Effector memory CD4-positive, alpha-beta T cell (primary cell): ENCODE results near the gene DNAH8.

Experiments
- DNase-seq, 3 donors: peaks; one replicate each; pipeline ENCODE4 v3.0.0-alpha.2; 2020
- H3K27ac ChIP-seq: 2 replicates; pipeline ENCODE4 v1.7.0; 2013; ENCODE audit warnings: mild to moderate bottlenecking, low read length, moderate library complexity; ENCODE audit not compliant: insufficient read depth, poor library complexity, severe bottlenecking
- H3K27me3 ChIP-seq: replicated peaks from 2 replicates; pipeline ENCODE4 v1.7.0; 2013; ENCODE audit warnings: mild to moderate bottlenecking, low read length; ENCODE audit not compliant: insufficient read depth, control insufficient read depth, poor library complexity, severe bottlenecking
- H3K36me3 ChIP-seq: 2 replicates; pipeline ENCODE4 v1.7.0; 2013; ENCODE audit warnings: mild to moderate bottlenecking, low read length, moderate library complexity; ENCODE audit not compliant: control insufficient read depth, insufficient read depth
- H3K4me1 ChIP-seq: 2 replicates; pipeline ENCODE4 v1.7.0; 2013; ENCODE audit warnings: low read length, mild to moderate bottlenecking; ENCODE audit not compliant: control insufficient read depth, insufficient read depth, poor library complexity, severe bottlenecking
- H3K4me3 ChIP-seq: 2 replicates; pipeline ENCODE4 v1.7.0; 2013; ENCODE audit warnings: low read length, low read depth, mild to moderate bottlenecking; ENCODE audit not compliant: insufficient read depth, poor library complexity, severe bottlenecking
- H3K9me3 ChIP-seq: 2 replicates; pipeline ENCODE4 v1.7.0; 2013; ENCODE audit warnings: mild to moderate bottlenecking, low read length, moderate library complexity; ENCODE audit not compliant: control insufficient read depth

DNAH8 gene

DNA sequence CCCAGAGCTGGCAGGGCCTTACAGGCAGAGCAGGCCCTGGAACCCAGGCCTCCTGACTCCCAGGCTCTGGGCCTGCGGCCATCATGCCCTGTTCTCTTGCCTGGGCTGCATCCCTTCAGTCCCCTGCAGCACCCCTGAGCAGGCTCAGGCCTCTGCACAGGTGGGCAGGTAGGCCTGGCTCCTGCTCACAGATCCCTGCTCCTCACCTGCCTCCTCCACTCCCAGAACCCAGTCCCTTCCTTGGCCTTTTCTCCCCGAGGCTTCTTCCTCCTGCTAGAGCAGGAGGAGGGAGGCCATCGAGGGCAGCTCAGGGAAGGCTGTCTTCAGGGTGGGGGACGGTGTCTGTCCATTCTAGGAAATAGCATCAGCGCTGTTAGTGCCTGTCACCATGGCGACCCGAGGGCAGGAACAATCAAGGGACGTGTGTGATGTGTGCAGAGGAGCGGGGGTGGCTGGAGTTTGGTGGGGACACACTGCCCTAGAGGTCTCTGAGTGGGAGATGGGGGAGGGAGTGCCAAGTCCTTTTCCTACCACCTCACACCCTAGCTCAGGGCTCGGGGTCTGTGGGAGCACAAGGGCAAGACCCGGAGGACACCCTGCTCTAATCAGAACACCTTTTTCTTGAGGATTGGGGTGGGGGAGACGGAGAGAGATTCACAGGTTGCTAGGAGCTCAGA, 360.0 kb downstream of the DNAH8 start:
- no peaks in the 10 kb centered on the region for H3K4me1 ChIP-seq
- no peaks in the 10 kb centered on the region for H3K36me3 ChIP-seq
- H3K4me3 ChIP-seq = no peak overlapping the region
- H3K27ac ChIP-seq = no peak overlapping the region
- H3K27me3 ChIP-seq = no peaks in the 10 kb centered on the region
- DNase-seq = no peak
- no peaks in the 10 kb centered on the region for H3K9me3 ChIP-seq

DNA sequence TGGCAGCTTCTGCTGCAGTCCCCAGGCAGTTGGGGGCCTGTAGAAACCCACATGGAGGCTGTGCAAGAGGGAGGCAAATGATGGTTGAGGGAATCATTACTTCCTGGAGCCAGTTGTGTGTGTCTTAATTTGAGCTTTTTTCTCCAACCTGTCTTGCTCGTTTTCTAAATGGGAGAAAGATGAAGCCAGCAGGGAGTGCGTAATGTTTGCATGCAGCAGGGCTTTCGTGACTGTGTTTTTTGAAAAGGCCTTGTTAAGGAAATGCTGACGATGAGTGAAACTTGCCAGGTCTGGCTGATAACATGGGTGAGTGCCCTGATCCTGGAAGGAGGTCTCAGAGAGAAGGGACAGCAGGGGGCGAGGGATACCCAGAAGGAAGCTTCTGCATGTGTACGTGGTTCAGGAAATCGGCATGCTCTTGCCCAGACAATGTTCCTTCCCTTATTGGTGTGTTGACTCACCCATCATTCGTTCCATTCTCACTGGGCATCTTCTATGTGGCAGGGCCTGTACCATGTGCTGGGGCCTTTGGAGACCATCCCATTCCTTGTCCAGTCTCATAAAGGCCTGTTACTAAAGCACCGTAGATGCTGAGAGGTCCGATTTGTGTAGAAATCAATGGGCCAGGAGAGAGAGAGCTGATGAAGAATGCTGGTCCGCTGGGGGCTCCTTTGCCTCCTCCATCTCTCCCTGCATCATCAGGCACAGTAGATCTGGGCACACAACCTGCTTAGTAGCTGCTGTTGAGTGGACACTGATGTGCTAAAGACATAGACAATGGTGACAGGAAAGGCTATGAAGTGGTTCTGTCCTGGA, 360.9 kb downstream of the DNAH8 start:
- H3K4me3 ChIP-seq = no peak overlapping the region
- H3K9me3 ChIP-seq = no peaks in the 10 kb centered on the region

DNA sequence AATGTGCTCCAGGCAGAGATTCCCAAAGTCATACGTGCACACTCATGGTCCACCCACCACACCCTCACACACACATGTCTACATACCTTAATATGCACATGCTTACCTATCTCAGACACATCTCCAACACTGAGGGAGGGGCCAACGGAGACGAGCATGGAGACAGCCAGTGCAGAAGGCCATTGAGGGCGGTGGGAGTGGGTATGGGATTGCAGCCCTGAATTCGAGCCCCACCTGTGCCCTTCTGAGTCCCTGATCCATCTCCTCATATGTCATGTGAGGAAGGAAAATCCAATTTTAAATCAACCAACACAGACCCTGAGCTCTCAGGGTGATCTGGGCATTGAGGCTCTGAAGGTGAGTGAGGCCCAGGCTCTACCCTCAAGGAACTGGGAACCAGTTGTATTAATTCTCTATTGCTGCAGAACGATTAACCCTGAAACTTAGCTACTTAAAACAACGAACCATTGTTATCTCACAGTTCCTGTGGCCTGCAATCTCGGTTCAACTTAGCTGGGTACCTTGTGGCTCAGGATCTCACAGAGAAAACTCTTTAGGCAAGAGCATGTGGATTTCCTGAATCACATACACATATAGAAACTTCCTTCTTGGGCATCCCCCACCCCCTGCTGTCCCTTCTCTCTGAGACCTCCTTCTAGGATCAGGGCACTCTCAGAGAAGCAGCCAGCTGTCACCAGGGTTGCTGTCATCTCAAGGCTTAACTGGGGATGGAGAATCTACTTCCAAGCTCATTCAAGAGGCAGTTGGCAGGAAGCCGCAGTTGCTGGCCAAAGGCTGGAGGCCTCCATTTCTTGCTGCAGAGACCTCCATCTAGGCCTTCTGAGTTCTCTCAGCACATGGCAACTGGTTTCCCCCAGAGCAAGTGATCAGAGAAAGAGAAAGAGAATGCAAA, 361.8 kb downstream of the DNAH8 start:
- DNase-seq = no peak
- Histone ChIP-seq H3K9me3 (no peaks in the 10 kb centered on the region), H3K27ac (no peak overlapping the region), H3K4me3 (no peak overlapping the region), H3K36me3 (no peaks in the 10 kb centered on the region), H3K27me3 (no peaks in the 10 kb centered on the region), H3K4me1 (no peaks in the 10 kb centered on the region)

More for the DNA sequence above, 360.9 kb downstream of the DNAH8 start:
- Histone ChIP-seq H3K36me3 (no peaks in the 10 kb centered on the region), H3K27me3 (no peaks in the 10 kb centered on the region), H3K4me1 (no peaks in the 10 kb centered on the region), H3K27ac (no peak overlapping the region)
- no peak for DNase-seq

DNA sequence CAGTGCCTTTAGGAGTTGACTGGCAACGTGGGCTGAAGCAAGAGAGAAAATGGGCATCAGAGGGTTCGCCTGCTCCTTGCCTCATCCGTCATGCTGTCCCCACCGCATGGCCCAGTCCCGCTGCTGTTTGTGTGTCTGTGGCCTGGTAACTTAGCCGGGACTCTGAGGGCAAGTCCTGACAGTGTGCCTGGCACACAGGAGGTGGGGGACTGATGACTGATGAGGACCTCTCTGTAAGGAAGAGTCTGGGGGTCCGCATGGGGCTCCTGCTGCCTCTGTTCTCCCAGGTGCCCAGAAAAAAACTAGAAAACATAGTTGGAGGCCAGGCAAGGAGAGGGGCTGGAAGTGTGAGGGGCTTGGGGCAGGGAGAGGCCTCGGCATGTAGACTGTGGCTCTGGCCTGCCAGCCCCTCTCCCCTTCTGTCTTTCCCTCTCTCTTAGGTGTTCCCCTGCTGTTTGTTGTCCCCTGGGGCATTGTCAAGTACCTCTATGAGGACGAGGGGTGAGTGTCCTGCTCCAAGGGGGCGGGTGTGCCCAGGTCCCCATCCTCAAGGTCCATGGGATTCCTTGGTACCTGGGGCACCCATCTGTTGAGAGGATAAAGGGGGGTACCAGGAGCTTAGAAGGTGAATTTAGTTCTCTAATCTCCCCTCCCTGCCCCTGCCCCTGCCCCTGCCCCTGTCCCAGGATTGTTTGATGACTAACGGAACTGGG, 362.9 kb downstream of the DNAH8 start:
- Histone ChIP-seq H3K4me1 (no peaks in the 10 kb centered on the region), H3K9me3 (no peaks in the 10 kb centered on the region), H3K27ac (no peak overlapping the region), H3K36me3 (no peaks in the 10 kb centered on the region), H3K4me3 (no peak overlapping the region), H3K27me3 (no peaks in the 10 kb centered on the region)
- no peak for DNase-seq

DNA sequence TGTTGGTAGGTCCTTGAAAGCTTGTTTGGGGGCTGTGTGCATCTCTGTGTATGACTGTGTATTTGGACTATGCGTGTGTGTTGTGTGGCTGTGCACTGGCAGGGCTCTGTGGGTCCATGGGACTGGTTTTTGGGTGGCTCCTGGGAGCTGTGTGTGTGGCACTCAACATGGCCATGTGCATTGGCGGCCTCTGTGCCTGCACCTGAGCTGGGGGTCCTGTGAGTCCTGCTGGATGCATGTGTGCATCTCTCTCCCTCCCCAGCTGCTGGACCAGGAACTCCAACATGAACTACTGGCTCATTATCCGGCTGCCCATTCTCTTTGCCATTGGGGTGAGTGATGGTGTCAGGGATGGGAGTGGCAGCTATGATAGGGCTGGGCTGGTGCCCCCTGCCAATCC, 363.6 kb downstream of the DNAH8 start:
- DNase-seq = no peak
- H3K27ac ChIP-seq = no peak overlapping the region
- H3K4me3 ChIP-seq = no peak overlapping the region
- H3K9me3 ChIP-seq = no peaks in the 10 kb centered on the region
- no peaks in the 10 kb centered on the region for H3K4me1 ChIP-seq
- no peaks in the 10 kb centered on the region for H3K36me3 ChIP-seq
- no peaks in the 10 kb centered on the region for H3K27me3 ChIP-seq

DNA sequence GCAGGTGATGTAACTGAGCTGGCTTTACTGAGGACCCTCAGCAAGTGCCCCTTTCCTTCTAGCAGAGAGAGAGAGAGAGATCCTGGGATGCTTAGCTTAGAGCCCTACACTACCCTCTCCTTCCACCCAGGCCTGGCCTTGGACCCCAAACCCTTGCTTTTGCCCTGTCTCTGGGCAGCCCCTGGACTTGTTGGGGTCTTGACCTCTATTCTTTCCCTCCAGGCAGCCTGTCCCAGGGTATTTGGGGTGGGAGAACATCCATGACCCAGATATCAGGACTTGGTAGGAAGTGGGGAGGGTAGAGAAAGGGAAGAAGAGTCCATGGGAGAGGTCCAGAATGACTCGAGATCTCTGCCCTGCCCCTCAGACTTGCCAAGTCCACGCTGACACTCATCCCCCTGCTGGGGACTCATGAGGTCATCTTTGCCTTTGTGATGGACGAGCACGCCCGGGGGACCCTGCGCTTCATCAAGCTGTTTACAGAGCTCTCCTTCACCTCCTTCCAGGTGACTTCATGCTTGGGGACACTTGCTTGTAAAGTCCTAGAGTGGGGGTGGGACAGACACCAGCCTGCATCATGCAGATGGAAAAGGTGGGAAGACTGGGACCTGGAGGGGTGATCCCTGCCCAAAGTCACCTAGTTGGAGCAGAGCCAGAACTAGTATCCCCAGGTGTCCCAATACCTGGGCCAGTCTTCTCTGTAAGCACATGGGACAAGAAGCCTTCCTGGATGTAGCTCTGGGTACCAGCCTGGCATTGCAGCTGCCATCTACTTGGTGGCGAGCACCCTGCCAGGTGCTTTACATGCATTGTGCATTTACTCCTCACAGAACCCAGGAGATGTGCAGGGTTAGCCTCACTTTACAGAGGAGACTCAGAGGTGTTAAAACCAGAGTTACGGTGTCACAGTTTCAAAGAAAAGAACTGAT, 364.4 kb downstream of the DNAH8 start:
- no peaks in the 10 kb centered on the region for H3K27me3 ChIP-seq
- no peaks in the 10 kb centered on the region for H3K36me3 ChIP-seq
- DNase-seq = no peak
- H3K4me1 ChIP-seq = no peaks in the 10 kb centered on the region
- no peak overlapping the region for H3K4me3 ChIP-seq
- H3K9me3 ChIP-seq = no peaks in the 10 kb centered on the region
- no peak overlapping the region for H3K27ac ChIP-seq
